AG08395 (cell line): ENCODE results near the gene CATSPERZ.
A peak's percentile ranks its signal among the peaks of the same experiment; 100 is the strongest.

Source experiments
- DNase-seq: peaks from one replicate; pipeline ENCODE4 v3.0.0; 2012; ENCODE audit warnings: mixed read lengths, low spot score

CATSPERZ gene

DNA sequence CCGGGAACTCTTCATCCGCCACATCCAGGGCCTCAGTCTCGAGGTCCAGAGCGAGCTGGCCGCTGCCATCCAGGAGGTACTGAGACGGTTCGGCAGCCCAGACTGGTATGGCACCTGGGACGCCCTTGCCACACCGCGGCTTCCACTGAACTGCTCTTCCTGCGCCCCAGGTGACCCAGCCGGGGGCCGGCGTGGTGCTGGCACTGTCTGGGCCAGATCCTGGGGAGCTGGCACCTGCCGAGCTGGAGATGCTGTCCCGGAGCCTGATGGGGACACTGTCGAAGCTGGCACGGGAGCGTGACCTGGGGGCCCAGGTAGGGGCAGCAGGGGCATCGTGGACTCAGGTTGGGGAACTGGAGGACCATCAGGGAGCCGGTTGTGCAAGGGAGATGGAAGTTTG, 41.3 kb downstream of the CATSPERZ start:
- no peak for DNase-seq

DNA sequence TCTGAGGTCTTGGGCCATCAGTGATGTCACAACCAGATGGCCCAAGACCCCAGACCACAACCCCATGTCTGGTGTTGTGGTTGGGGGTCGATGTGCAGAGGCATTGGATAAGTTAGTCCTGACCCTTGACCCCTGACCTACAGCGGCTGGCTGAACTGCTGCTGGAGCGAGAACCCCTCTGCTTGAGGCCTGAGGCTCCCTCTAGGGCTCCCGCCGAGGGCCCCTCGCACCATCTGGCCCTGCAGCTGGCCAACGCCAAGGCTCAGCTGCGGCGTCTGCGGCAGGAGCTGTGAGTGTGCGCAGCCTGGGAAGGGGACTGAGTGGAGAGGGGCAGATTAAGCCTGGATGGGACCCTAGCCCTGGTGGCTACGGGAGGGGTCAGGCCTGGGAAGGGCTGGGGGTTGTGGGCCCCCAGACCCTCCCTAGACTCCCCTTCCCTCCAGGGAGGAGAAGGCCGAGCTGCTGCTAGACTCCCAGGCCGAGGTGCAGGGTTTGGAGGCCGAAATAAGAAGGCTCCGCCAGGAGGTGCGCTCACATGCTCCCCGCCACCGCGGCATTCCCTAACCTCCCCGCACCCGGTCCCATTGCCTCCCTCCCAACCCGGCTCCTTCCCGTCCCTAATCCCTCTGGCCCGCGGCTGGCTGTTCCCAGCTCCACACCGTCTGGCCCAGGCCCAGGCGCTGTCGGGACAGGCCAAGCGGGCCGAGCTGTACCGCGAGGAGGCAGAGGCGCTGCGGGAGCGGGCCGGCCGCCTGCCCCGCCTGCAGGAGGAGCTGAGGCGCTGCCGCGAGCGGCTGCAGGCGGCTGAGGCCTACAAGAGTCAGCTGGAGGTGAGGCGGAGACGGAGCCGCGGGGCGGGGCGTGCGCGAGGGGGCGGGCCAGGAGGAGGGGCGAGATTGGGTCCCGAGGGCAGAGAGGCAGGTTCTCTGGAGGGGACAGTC, 42.0 kb downstream of the CATSPERZ start:
- DNase-seq, result peak; percentile 94

- DNase-seq, result no peak
Observed at GRCh38 chr11:64342869-64343745, 42.9 kb downstream of the CATSPERZ start.

DNA sequence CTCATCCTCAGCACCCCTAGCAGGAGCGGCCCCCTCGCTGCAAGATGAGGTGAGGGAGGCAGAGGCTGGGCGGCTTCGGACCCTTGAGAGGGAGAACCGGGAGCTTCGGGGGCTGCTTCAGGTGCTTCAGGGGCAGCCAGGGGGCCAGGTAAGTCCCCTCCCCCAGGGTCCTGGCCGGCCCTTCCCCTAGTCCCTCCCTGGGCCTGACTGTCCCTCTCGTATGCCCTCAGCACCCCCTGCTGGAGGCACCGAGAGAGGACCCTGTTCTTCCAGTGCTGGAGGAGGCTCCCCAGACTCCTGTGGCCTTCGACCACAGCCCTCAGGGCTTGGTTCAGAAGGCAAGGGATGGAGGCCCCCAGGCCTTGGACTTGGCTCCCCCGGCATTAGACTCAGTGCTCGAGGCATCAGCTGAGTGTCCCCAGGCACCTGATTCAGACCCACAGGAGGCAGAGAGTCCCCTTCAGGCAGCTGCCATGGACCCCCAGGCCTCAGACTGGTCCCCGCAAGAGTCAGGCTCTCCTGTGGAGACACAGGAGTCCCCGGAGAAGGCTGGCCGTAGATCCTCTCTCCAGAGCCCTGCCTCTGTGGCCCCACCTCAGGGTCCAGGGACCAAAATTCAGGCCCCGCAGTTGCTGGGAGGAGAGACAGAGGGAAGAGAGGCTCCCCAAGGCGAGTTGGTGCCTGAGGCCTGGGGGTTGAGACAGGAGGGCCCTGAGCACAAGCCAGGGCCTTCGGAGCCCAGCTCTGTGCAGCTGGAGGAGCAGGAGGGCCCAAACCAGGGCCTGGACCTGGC, 43.8 kb downstream of the CATSPERZ start:
- no peak for DNase-seq

DNA sequence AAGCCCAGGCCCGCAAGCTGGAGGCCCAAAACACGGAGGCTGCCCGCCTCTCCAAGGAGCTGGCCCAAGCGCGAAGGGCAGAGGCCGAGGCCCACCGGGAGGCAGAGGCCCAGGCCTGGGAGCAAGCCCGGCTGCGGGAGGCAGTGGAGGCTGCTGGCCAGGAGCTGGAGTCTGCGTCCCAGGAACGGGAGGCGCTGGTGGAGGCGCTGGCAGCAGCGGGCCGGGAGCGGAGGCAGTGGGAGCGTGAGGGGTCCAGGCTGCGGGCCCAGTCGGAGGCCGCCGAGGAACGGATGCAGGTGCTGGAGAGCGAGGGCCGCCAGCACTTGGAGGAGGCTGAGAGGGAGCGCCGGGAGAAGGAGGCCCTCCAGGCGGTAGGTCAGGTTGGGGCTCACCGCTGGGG, 44.6 kb downstream of the CATSPERZ start:
- no peak for DNase-seq

- no peak for DNase-seq
Observed at GRCh38 chr11:64347193-64347867, 47.2 kb downstream of the CATSPERZ start.

DNA sequence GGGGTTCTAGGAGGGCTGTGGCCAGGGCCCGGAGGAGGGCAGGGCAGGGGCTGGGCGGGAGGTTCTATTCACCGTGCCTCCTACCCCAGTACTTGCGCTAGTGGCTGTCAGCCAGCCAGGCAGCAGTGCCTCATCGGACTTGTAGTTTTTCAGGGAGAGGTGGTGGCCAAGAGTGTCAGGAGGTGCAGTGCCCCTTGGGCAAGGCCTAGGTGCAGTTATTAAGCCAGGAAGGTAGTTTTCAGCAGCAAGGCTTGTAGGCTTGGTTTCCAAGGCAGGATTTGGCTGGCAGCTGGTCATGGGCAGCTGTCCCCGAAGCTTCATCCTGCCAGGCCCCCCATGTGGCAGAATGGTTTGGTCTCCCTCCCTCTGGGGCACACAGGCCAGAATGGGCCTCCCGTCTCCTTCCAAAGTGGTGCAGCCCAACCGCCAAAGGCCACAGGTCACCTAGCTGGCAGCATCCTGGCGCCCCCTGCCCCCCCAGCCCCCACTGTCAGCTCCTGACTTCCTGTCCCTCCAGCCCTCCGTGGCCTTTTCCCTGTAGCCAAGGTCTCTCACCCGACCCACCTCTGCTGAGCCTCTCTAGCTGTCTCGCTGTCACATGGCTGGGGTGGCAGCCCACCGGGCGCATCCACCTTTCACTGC, 48.3 kb downstream of the CATSPERZ start:
- no peak for DNase-seq

DNA sequence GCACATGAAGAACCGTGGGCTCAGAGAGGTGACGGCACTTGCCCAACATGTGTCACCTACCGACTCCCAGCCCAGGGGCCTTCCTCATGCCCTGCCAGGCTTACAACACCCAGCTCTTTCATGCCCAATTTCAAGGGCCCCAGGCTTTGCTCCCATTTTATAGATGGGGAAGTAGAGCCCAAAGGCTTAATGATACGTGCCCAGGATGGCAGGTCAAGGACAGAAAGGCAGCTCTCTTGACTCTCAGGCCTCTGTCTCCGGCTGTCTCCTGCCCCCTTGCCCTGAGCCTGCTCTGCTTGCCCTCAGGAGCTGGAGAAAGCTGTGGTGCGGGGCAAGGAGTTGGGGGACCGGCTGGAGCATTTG, 48.8 kb downstream of the CATSPERZ start:
- no peak for DNase-seq

DNA sequence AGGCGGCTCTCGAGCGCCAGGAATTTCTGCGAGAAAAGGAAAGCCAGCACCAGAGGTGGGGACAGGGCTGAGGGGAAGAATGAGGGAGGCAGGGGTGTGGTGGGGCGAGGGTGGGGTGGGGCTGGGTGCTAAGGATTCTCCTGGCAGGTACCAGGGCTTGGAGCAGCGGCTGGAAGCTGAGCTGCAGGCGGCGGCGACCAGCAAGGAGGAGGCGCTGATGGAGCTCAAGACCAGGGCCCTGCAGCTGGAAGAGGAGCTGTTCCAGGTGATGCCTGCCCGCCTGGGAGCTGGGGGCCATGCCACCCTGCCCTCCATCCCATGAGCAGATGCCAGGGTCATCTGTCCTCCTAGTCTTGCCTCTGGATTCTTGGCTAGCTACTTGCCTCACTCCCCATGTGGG, 49.2 kb downstream of the CATSPERZ start:
- no peak for DNase-seq

GRCh38 chr11:64351136-64351631, 51.0 kb downstream of the CATSPERZ start:
- no peak for DNase-seq

DNA sequence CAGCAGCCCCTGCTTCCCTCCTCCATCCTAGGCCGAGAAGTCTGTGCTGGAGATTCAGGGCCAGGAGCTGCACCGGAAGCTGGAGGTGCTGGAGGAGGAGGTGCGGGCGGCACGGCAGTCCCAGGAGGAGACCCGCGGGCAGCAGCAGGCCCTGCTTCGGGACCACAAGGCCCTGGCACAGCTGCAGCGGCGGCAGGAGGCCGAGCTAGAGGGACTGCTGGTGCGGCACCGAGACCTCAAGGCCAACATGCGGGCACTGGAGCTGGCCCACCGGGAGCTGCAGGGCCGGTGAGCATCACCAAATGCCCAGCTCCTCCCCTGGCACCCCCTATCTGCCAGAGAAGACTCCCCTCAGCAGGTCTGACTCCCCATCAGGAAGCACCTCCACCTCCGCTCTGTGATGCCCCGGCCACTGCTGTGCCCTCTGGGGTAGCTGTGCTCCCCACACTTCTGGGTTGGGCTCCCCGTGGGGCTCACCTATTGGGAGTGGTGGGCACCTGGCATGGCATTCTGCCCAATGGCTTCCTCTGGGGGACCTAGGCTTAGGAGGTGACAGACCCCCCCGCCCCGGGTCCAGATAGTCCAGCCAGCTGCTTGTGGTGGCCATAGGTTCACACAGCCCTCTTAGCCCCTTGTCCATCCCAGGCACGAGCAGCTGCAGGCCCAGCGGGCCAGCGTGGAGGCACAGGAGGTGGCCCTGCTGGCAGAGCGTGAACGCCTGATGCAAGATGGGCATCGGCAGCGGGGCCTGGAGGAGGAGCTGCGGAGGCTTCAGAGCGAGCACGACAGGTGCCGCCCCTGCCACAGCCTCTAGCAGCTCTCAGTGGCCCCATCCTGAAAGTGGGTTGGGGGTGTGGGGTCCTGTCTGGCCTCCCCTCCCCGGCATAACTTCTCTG, 52.2 kb downstream of the CATSPERZ start:
- no peak for DNase-seq

DNA sequence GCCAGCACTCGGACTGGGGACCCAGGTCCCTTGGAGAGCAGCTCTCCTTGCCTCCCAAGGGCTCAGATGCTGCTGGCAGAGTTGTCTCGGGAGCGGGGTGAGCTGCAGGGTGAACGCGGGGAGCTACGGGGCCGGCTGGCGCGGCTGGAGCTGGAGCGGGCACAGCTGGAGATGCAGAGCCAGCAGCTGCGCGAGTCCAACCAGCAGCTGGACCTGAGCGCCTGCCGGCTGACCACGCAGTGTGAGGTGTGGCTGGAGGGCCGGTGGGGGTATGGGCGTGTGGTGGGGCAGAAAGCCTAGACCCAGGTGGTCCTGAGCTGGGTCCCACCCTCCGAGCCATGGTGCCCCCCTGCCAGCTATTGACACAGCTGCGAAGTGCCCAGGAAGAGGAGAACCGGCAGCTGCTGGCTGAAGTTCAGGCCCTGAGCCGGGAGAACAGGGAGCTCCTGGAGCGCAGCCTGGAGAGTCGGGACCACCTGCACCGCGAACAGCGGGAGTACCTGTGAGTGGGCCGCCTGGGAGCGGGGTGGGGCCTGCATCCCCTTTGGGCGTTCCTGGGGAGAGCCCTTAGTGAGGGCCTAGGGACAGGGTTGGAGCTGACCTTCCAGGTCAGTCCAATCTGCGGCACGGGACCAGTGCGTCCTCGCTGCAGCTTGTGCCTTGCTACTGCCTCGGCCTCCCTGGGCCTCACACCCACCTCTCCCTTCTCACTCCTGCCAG, 53.0 kb downstream of the CATSPERZ start:
- no peak for DNase-seq

DNA sequence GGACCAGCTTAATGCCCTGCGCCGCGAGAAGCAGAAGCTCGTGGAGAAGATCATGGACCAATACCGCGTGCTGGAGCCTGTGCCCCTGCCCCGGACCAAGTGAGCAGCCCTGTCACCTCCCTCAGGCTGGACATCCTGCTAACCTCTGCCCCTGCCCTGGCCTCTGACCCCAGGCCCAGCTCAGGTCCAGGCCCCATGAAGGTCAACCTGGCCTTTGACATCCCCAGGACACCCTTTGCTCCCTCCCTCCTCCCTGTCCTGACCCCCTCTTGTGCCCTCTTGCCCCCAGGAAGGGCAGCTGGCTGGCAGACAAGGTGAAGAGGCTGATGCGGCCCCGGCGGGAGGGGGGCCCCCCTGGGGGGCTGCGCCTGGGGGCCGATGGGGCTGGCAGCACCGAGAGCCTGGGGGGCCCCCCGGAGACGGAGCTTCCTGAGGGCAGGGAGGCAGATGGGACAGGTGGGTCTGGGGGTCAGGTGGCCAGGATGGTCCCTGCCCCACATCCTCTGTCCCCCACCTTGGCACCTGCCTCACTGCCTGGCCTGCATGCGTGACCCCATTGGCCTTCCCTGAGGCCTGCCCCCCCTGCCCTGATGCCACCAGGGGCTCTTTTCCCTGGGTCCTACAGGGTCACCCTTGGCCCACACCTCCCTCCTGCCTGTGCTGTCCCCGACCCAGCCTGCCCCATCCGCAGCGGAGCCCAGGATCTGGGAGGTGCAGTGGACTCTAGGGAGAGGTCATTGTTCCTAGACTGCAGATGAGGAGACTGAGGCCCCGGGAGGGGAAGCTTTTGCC, 53.8 kb downstream of the CATSPERZ start:
- no peak for DNase-seq
